H1 (cell line): ENCODE data around the gene SMIM29. TPM values are rescaled to one million over a fixed set of nuclear protein-coding genes. Genes with fewer than 3 reads are reported as not detected.

Experiments used
- BCL11A ChIP-seq, 2 experiments: IDR thresholded peaks; one replicate each; pipeline ENCODE4 v1.6.1; 2011; ENCODE audit warnings: low read depth in 2 of 2, low read length in 2 of 2, mild to moderate bottlenecking in 2 of 2
- EP300 ChIP-seq, 2 experiments: IDR thresholded peaks; 1 replicate in 1 of 2; 2 replicates in 1 of 2; pipeline ENCODE4 v1.6.1; 2011 to 2012; ENCODE audit warnings: low read depth in 2 of 2, low read length in 2 of 2, mild to moderate bottlenecking in 2 of 2, borderline replicate concordance in 1 of 2, inconsistent platforms in 1 of 2, moderate library complexity in 1 of 2
- KDM4A ChIP-seq: IDR thresholded peaks from one replicate; pipeline ENCODE4 v1.7.1; 2012; ENCODE audit warnings: low read depth, mild to moderate bottlenecking, moderate library complexity, low read length, inconsistent platforms; ENCODE audit not compliant: severe bottlenecking
- MAFK ChIP-seq: IDR thresholded peaks from 2 replicates; pipeline ENCODE4 v1.6.1; 2012; ENCODE audit warnings: low read depth, mild to moderate bottlenecking, improper control_type of control experiment, low read length
- POU5F1 ChIP-seq: IDR thresholded peaks from 2 replicates; pipeline ENCODE4 v1.6.1; 2011; ENCODE audit warnings: low read depth, mild to moderate bottlenecking, low read length, moderate library complexity
- RBBP5 ChIP-seq: IDR thresholded peaks from 2 replicates; pipeline ENCODE4 v1.7.1; 2012; ENCODE audit warnings: low read depth, mild to moderate bottlenecking, inconsistent platforms, low read length, moderate library complexity, borderline replicate concordance
- TBP ChIP-seq: IDR thresholded peaks from 2 replicates; pipeline ENCODE4 v1.6.1; 2011; ENCODE audit warnings: low read depth, low read length, improper control_type of control experiment
- YY1 ChIP-seq: IDR thresholded peaks from 2 replicates; pipeline ENCODE4 v1.6.1; 2011; ENCODE audit warnings: low read depth, mild to moderate bottlenecking, low read length
- polyA plus RNA-seq, 7 experiments: library from polyadenylated mRNA; depleted of rRNA in 3 of 7; stranded (reverse) in 5 of 7; unstranded in 2 of 7; fragments of >200 nt in 5 of 7; fragments of 200-250 nt in 2 of 7; gene quantifications; 1 replicate in 5 of 7; 2 replicates in 1 of 7; 4 replicates in 1 of 7; pipeline versions ENCODE4 v1.2.1 to v1.2.3, GENCODE V29; 2011 to 2013; ENCODE audit warnings: missing spikeins in 2 of 7, mixed read lengths in 2 of 7
- total RNA-seq: library from RNA; stranded (reverse); fragmentation: NEBNext Ultra II Directional; extraction: Animal tissue kit (Norgen Biotek cat#: 25700); gene quantifications from 2 replicates; pipeline ENCODE4 v1.2.1, GENCODE V29; 2021
- TF ChIP-seq, protein P1 (sequence below): fragments of 300-600 bp; sonication (generic); IDR thresholded peaks from 2 replicates; pipeline ENCODE4 v1.7.1; 2012; ENCODE audit warnings: low read length, moderate library complexity, mild to moderate bottlenecking, inconsistent platforms; ENCODE audit not compliant: insufficient replicate concordance

Gene SMIM29
- total and polyA plus RNA-seq, 2 of the 8 experiments (the other 6 are each of a cell fraction or from before 2014, with no cell fraction given), result 7.0 to 22.4 TPM

DNA sequence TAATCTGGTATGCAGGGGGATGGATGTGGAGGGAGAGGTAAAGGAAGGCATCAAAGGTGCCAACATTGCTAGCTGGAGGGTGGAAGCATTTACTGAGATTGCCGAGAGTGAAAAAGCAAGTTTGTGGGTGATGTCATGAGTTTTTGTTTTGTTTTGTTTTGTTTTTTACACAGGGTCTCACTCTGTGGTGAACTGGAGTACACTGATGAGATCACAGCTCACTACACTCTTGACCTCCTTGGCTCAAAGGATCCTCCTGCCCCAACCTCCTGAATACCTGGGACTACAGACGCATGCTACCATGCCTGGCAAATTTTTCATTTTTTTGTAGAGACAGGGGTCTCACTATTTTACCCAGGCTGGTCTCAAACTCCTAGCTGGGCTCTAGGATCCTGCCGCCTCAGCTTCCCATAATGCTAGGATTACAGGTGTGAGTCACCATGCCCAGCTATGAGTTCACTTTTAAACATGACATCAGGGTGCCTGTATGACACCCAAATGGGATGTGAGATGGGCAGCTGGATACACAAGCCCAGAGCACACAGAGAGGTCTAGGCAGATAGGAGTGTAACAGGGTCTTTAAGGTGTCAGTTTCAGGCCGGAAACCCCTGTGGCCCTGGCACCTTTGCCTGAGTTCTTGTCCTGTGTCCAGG is 47.2 kb downstream of the SMIM29 start (continued):
- TF ChIP-seq, protein P1, sequence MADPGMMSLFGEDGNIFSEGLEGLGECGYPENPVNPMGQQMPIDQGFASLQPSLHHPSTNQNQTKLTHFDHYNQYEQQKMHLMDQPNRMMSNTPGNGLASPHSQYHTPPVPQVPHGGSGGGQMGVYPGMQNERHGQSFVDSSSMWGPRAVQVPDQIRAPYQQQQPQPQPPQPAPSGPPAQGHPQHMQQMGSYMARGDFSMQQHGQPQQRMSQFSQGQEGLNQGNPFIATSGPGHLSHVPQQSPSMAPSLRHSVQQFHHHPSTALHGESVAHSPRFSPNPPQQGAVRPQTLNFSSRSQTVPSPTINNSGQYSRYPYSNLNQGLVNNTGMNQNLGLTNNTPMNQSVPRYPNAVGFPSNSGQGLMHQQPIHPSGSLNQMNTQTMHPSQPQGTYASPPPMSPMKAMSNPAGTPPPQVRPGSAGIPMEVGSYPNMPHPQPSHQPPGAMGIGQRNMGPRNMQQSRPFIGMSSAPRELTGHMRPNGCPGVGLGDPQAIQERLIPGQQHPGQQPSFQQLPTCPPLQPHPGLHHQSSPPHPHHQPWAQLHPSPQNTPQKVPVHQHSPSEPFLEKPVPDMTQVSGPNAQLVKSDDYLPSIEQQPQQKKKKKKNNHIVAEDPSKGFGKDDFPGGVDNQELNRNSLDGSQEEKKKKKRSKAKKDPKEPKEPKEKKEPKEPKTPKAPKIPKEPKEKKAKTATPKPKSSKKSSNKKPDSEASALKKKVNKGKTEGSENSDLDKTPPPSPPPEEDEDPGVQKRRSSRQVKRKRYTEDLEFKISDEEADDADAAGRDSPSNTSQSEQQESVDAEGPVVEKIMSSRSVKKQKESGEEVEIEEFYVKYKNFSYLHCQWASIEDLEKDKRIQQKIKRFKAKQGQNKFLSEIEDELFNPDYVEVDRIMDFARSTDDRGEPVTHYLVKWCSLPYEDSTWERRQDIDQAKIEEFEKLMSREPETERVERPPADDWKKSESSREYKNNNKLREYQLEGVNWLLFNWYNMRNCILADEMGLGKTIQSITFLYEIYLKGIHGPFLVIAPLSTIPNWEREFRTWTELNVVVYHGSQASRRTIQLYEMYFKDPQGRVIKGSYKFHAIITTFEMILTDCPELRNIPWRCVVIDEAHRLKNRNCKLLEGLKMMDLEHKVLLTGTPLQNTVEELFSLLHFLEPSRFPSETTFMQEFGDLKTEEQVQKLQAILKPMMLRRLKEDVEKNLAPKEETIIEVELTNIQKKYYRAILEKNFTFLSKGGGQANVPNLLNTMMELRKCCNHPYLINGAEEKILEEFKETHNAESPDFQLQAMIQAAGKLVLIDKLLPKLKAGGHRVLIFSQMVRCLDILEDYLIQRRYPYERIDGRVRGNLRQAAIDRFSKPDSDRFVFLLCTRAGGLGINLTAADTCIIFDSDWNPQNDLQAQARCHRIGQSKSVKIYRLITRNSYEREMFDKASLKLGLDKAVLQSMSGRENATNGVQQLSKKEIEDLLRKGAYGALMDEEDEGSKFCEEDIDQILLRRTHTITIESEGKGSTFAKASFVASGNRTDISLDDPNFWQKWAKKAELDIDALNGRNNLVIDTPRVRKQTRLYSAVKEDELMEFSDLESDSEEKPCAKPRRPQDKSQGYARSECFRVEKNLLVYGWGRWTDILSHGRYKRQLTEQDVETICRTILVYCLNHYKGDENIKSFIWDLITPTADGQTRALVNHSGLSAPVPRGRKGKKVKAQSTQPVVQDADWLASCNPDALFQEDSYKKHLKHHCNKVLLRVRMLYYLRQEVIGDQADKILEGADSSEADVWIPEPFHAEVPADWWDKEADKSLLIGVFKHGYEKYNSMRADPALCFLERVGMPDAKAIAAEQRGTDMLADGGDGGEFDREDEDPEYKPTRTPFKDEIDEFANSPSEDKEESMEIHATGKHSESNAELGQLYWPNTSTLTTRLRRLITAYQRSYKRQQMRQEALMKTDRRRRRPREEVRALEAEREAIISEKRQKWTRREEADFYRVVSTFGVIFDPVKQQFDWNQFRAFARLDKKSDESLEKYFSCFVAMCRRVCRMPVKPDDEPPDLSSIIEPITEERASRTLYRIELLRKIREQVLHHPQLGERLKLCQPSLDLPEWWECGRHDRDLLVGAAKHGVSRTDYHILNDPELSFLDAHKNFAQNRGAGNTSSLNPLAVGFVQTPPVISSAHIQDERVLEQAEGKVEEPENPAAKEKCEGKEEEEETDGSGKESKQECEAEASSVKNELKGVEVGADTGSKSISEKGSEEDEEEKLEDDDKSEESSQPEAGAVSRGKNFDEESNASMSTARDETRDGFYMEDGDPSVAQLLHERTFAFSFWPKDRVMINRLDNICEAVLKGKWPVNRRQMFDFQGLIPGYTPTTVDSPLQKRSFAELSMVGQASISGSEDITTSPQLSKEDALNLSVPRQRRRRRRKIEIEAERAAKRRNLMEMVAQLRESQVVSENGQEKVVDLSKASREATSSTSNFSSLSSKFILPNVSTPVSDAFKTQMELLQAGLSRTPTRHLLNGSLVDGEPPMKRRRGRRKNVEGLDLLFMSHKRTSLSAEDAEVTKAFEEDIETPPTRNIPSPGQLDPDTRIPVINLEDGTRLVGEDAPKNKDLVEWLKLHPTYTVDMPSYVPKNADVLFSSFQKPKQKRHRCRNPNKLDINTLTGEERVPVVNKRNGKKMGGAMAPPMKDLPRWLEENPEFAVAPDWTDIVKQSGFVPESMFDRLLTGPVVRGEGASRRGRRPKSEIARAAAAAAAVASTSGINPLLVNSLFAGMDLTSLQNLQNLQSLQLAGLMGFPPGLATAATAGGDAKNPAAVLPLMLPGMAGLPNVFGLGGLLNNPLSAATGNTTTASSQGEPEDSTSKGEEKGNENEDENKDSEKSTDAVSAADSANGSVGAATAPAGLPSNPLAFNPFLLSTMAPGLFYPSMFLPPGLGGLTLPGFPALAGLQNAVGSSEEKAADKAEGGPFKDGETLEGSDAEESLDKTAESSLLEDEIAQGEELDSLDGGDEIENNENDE, result no peak
- TF ChIP-seq KDM4A (no peak), TBP (no peak), RBBP5 (no peak), YY1 (no peak), EP300 (IDR thresholded peaks at IDR 0.05; ENCODE audit: borderline replicate concordance in 1 of 2, low read depth in 2 of 2, low read length in 2 of 2) (no peak), BCL11A (IDR thresholded peaks at IDR 0.05; ENCODE audit: low read depth in 2 of 2, low read length in 2 of 2) (no peak), MAFK (no peak), POU5F1 (no peak)
